K562 (cell line): ENCODE results near the gene PTK7.

ENCODE experiments used
- SIN3A ChIP-seq, 2 experiments: fragments of 150-350 bp in 1 of 2; IDR thresholded peaks; 2 replicates each; pipeline ENCODE4 v1.6.1; 2011 to 2016; ENCODE audit warnings: borderline replicate concordance in 2 of 2, low read depth in 2 of 2, low read length in 2 of 2, mild to moderate bottlenecking in 2 of 2, moderate library complexity in 2 of 2; ENCODE audit not compliant: control insufficient read depth in 1 of 2
- TFAM ChIP-seq: fragments of 250-450 bp; sonication (Bioruptor Pico); conservative IDR thresholded peaks from 2 replicates; pipeline ENCODE4 v1.5.0; 2021; ENCODE audit warnings: mild to moderate bottlenecking, moderate library complexity
- ZNF274 ChIP-seq: IDR thresholded peaks from 2 replicates; pipeline ENCODE4 v1.6.1; 2011; ENCODE audit warnings: low read depth, mild to moderate bottlenecking, low read length, moderate library complexity, borderline replicate concordance
- TF ChIP-seq, protein P1 (sequence below): fragments of 200-800 bp; sonication (Bioruptor generic); IDR thresholded peaks from 2 replicates; pipeline ENCODE4 v1.6.1; 2016; ENCODE audit warnings: missing genetic modification characterization, missing compliant biosample characterization
- TF ChIP-seq, protein P2 (sequence below), 2 experiments: fragments of 450-650 bp; formaldehyde crosslinking in 1 of 2; IDR thresholded peaks; 2 replicates each; pipeline versions ENCODE4 v1.4.0 to v1.6.1; 2014 to 2020; ENCODE audit warnings: mild to moderate bottlenecking in 2 of 2, borderline replicate concordance in 1 of 2, low read depth in 1 of 2
- TF ChIP-seq, protein P3 (sequence below): fragments of 450-650 bp; formaldehyde crosslinking; IDR thresholded peaks from 2 replicates; pipeline ENCODE4 v1.4.0; 2020; ENCODE audit warnings: mild to moderate bottlenecking, mixed read lengths
- TF ChIP-seq, protein P4 (sequence below): fragments of 250-450 bp; sonication (Bioruptor Pico); IDR thresholded peaks from 2 replicates; pipeline ENCODE4 v1.4.0; 2020; ENCODE audit warnings: mild to moderate bottlenecking, moderate library complexity, borderline replicate concordance

DNA sequence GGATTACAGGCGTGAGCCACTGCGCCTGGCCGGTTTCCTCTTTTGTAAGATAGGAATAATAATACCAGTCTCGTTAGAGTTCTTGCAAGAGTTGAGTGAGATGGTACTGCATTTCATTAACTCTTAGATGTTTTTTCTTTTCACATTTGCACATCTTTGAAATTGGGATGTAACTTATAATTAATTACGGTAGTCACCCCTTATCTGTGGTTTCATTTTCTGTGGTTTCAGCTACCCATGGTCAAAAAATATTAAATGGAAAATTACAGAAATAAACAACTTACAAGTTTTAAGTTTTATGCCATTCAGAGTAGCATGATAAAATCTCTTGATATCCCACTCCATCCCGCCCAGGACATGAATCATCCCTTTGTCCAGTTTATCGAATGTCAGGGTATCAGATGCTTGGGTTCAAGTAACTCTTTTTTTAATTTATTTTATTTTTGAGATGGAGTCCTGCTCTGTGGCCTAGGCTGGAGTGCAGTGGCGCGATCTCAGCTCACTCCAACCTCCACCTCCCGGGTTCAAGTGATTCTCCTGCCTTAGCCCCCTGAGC, 15.4 kb downstream of the PTK7 start:
- TF ChIP-seq, protein P1, sequence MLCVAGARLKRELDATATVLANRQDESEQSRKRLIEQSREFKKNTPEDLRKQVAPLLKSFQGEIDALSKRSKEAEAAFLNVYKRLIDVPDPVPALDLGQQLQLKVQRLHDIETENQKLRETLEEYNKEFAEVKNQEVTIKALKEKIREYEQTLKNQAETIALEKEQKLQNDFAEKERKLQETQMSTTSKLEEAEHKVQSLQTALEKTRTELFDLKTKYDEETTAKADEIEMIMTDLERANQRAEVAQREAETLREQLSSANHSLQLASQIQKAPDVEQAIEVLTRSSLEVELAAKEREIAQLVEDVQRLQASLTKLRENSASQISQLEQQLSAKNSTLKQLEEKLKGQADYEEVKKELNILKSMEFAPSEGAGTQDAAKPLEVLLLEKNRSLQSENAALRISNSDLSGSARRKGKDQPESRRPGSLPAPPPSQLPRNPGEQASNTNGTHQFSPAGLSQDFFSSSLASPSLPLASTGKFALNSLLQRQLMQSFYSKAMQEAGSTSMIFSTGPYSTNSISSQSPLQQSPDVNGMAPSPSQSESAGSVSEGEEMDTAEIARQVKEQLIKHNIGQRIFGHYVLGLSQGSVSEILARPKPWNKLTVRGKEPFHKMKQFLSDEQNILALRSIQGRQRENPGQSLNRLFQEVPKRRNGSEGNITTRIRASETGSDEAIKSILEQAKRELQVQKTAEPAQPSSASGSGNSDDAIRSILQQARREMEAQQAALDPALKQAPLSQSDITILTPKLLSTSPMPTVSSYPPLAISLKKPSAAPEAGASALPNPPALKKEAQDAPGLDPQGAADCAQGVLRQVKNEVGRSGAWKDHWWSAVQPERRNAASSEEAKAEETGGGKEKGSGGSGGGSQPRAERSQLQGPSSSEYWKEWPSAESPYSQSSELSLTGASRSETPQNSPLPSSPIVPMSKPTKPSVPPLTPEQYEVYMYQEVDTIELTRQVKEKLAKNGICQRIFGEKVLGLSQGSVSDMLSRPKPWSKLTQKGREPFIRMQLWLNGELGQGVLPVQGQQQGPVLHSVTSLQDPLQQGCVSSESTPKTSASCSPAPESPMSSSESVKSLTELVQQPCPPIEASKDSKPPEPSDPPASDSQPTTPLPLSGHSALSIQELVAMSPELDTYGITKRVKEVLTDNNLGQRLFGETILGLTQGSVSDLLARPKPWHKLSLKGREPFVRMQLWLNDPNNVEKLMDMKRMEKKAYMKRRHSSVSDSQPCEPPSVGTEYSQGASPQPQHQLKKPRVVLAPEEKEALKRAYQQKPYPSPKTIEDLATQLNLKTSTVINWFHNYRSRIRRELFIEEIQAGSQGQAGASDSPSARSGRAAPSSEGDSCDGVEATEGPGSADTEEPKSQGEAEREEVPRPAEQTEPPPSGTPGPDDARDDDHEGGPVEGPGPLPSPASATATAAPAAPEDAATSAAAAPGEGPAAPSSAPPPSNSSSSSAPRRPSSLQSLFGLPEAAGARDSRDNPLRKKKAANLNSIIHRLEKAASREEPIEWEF (CRISPR knock-in tag): no peak
- TF ChIP-seq, protein P2, sequence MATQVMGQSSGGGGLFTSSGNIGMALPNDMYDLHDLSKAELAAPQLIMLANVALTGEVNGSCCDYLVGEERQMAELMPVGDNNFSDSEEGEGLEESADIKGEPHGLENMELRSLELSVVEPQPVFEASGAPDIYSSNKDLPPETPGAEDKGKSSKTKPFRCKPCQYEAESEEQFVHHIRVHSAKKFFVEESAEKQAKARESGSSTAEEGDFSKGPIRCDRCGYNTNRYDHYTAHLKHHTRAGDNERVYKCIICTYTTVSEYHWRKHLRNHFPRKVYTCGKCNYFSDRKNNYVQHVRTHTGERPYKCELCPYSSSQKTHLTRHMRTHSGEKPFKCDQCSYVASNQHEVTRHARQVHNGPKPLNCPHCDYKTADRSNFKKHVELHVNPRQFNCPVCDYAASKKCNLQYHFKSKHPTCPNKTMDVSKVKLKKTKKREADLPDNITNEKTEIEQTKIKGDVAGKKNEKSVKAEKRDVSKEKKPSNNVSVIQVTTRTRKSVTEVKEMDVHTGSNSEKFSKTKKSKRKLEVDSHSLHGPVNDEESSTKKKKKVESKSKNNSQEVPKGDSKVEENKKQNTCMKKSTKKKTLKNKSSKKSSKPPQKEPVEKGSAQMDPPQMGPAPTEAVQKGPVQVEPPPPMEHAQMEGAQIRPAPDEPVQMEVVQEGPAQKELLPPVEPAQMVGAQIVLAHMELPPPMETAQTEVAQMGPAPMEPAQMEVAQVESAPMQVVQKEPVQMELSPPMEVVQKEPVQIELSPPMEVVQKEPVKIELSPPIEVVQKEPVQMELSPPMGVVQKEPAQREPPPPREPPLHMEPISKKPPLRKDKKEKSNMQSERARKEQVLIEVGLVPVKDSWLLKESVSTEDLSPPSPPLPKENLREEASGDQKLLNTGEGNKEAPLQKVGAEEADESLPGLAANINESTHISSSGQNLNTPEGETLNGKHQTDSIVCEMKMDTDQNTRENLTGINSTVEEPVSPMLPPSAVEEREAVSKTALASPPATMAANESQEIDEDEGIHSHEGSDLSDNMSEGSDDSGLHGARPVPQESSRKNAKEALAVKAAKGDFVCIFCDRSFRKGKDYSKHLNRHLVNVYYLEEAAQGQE (IDR thresholded peaks at IDR 0.05; ENCODE audit: borderline replicate concordance): no peak
- TF ChIP-seq, protein P2 (CRISPR knock-in tag; IDR thresholded peaks at IDR 0.05; ENCODE audit: low read depth): no peak
- no peak for TF ChIP-seq TFAM
- no peak for TF ChIP-seq SIN3A (IDR thresholded peaks at IDR 0.05; ENCODE audit: borderline replicate concordance in 2 of 2, control insufficient read depth in 1 of 2, low read depth in 2 of 2, low read length in 2 of 2)
- TF ChIP-seq, protein P3, sequence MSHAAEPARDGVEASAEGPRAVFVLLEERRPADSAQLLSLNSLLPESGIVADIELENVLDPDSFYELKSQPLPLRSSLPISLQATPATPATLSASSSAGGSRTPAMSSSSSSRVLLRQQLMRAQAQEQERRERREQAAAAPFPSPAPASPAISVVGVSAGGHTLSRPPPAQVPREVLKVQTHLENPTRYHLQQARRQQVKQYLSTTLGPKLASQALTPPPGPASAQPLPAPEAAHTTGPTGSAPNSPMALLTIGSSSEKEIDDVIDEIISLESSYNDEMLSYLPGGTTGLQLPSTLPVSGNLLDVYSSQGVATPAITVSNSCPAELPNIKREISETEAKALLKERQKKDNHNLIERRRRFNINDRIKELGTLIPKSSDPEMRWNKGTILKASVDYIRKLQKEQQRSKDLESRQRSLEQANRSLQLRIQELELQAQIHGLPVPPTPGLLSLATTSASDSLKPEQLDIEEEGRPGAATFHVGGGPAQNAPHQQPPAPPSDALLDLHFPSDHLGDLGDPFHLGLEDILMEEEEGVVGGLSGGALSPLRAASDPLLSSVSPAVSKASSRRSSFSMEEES (CRISPR knock-in tag): no peak
- TF ChIP-seq ZNF274: no peak
- TF ChIP-seq, protein P4, sequence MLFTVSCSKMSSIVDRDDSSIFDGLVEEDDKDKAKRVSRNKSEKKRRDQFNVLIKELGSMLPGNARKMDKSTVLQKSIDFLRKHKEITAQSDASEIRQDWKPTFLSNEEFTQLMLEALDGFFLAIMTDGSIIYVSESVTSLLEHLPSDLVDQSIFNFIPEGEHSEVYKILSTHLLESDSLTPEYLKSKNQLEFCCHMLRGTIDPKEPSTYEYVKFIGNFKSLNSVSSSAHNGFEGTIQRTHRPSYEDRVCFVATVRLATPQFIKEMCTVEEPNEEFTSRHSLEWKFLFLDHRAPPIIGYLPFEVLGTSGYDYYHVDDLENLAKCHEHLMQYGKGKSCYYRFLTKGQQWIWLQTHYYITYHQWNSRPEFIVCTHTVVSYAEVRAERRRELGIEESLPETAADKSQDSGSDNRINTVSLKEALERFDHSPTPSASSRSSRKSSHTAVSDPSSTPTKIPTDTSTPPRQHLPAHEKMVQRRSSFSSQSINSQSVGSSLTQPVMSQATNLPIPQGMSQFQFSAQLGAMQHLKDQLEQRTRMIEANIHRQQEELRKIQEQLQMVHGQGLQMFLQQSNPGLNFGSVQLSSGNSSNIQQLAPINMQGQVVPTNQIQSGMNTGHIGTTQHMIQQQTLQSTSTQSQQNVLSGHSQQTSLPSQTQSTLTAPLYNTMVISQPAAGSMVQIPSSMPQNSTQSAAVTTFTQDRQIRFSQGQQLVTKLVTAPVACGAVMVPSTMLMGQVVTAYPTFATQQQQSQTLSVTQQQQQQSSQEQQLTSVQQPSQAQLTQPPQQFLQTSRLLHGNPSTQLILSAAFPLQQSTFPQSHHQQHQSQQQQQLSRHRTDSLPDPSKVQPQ: no peak
